SIG-M5 (cell line): ENCODE results near the gene LATS2.
A peak's percentile ranks its signal among the peaks of the same experiment; 100 is the strongest.

Experiments used
- DNase-seq: peaks from one replicate; lab custom pipeline; 2025; lab: John Stamatoyannopoulos, UW

The LATS2 gene

GRCh38 chr13:21015284-21015683 lies 46.1 kb downstream of the LATS2 start:
- no peak for DNase-seq

DNA sequence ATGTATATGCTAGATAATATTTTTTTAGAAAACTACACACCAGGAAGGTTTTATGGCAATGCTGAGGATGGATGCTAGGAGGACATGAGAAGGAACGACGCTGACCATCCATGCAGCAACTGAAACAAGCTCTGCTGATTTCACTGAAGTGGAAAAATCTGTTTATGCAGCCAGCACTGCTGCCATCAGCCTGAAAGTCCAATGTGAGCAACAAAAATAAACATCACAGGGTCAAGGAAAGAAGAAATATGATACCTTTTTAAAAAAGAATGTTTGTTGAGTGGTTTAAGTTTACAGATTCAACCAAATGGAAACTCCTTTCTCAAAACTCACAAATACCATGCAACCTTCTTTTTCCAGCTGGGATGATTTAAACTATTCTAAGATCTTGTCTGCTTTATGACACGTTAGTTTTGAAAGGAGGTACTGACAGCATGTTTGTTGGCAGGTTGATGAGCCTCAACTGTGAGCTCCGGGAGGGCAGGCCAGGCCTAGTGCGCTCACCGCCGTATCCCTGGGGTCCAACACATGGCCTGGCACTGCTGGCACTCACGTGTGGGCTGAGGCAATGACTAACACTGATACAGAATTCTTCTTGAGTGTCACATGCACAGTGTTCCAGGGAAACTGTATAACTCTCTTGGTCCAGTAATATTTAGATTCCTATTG lies 46.8 kb downstream of the LATS2 start:
- DNase-seq = no peak

- no peak for DNase-seq
Observed at GRCh38 chr13:21014139-21014501, 47.3 kb downstream of the LATS2 start.

GRCh38 chr13:21013682-21014038 lies 47.7 kb downstream of the LATS2 start:
- no peak for DNase-seq

- no peak for DNase-seq
Observed at GRCh38 chr13:21012841-21013681, 48.3 kb downstream of the LATS2 start.

DNA sequence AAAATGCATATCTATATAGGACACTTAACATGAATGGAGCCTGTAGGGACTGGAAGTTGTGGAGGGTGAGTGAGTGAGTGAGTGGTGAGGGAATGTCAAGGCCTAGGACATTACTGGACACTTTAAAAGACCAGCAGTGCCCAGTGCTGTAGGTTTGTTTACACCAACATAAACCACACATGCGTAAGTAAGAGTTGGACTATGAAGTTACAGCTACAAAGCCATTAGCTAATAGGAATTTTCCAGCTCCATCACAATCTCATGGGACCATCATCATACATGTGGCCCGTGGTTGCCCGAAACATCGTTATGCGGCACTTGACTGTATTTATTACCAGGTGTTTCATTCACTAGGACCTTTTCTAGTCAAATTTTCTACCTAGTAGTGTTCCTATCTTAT lies 49.2 kb downstream of the LATS2 start:
- no peak for DNase-seq

DNA sequence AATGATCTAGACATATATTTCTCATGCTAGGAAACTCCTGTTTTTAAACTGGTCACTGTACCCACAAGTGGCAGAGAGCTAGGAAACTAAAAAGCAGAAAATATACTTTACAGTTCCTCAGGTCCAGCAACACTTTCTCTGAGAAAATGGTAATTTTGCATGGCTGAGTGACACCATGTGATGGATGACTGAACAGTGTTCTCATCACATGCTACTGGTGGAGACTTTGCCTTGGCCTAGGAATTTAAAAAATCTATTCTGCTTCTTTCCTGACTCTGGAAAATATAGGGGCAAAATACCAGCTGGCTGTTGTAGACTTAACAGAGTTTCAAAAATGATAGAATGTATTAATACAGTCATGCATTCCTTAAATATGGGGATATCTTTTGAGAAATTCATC lies 50.0 kb downstream of the LATS2 start:
- DNase-seq = no peak

GRCh38 chr13:21010621-21011020 lies 50.8 kb downstream of the LATS2 start:
- no peak for DNase-seq

DNA sequence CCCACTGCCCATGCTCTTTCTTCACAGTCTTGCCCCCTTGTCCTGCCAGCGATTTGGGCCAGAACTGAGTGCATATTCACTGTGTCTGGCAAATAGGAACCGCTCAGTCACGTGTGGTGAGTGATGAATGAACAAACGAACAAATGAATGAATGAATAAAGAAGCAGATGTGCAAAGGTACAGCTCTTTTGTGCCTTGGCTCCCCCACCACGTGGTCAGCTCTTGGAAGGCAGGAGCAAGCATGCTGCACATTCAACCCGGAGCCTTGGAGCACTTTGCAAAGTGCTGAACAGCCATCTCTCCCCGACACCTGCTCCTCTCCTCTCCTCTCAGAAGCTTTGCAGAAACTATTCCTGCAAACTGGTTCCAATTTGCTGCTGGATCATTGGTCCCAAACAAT lies 52.4 kb downstream of the LATS2 start:
- DNase-seq = no peak

- no peak for DNase-seq
Observed at GRCh38 chr13:21008026-21008425, 53.4 kb downstream of the LATS2 start.

DNA sequence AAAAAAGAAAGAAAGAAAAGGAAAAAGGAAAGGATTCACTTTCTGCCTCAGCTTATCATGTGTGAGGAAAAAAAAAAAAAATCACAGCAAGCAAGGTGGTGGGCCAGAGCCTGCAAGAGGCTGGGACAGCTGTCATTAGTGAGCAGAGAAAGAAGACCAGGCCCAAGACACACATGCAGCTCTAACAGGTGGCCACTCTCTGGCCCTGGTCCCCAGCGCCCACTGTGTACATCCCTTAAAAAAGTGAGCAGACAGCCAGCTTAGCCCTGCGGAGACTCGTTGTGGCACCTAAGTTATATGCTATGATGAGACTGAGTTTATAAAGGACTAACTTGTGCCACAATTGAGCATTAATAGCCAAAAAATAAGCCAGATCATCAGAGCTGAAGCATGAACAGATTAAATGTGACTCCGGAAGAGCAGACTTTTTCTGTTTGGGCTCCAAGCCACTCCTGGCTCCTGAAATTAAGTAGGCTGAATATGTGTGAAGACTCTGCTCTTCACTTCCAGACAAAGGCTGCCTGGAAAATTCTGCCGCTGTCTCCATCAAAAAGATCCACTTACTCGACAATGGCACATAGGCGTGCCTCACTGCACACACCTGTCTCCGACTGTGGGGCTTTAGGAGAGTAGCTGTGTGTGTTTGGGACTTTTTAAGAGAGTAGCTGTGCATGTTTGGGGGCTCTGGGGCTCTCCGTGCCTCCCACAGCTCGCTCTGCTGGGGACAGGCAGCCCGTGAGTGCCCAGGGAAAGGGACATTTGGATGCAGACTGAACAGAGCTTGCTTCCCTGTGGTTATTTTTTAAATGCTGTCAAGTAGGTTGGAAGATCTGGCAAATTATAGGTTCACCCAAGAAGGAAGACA lies 55.0 kb downstream of the LATS2 start:
- DNase-seq = no peak

GRCh38 chr13:21005193-21005592 lies 56.2 kb downstream of the LATS2 start:
- DNase-seq = no peak

DNA sequence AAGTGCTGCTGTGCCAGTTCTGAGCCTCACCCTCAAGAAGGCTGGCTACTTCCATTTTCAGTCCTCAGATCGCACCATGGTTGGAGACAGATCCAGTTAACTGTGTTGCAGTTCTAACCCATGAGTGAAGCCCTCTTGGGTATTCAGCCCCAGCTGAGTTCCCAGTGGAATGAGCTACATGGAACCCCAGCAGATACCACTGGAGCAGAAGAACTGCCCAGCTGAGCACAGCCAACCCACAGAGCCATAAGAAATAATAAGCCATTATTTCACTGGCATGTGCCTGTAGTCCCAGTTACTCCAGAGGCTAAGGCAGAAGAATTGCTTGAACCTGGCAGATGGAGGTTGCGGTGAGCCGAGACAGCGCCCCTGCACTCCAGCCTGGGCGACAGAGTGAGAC lies 59.9 kb downstream of the LATS2 start:
- no peak for DNase-seq

DNA sequence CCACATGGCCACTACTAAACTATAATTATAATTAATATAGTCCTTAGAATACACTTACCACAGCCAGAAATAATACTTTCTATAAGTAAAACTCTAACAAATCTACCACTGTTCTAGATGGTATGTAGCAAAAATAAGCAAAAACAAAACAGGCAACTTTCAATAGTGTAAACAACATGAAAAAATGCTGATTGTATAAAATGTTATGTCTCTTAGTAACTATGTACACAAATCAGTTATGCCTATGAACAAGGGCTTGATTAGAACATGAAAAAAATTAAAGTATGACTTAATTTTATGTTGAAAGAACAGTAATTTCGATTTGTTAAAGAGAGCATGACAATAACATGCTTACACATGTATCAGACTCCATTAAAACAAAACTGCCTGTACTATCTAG lies 60.7 kb downstream of the LATS2 start:
- DNase-seq = no peak

DNA sequence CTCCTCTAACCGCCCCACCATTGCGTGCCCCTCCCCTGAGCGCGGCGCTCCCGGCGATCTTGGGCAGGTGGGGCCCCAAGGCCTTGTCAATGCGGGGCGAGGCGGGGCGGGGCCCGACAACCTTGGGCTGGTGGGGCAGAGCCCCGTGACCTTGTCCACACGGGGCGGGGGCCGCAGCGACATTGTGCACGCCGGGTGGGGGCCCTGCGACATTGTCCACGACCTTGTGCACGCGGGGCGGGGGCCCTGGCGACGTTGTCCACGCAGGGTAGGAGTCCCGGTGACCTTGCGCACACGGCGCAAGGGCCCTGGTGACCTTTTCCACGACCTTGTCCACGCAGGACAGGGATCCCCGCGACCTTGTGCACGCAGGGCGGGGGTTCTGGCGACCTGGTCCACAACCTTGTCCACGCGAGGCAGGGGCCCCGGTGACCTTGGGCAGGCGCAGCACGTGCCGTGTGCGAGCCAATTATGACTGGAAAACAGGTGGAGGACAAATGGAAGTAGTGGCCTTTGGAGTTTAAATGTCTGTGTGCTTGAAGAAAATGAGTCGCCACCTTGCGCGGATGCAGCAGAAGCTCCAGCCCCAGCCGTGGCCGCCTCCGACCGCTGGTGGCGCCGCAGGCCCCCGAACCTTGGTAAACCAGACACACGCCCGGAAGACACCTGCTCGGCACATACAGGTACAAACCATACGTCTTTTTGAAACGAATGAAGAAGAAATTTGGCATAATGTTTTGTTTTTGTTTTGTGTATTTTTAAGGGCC lies 62.6 kb downstream of the LATS2 start:
- DNase-seq = no peak

- no peak for DNase-seq
Observed at GRCh38 chr13:20997301-20998161, 63.9 kb downstream of the LATS2 start.

DNA sequence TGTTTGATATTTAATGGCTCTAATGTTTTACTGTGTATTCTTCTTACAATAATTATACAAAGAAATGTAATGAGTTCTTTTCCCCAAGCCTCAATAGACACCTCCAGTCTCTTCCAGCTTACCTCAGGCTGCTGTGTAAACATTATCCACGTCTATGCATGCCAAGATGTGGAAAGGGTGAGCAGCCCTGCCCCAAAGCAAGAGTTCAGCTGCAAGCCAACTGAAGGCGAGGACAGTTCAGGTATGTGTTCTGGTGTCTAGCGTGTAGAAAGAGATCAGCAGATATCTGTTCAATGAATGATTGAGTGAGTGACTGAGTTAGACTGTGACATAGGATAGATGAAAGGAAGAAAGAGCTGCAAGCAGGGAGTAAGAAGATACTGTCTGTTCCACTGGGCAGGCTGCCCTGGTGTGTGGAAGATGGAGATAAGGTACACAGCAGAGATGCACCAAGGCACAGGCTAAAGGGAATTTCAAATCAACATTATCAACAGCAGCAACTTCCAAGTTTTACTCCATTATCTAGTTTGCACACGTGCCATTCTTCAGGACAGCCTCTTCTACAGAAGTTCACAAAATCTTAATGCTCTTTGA lies 66.0 kb downstream of the LATS2 start:
- no peak for DNase-seq

GRCh38 chr13:20994441-20994821 lies 67.0 kb downstream of the LATS2 start:
- DNase-seq = no peak

DNA sequence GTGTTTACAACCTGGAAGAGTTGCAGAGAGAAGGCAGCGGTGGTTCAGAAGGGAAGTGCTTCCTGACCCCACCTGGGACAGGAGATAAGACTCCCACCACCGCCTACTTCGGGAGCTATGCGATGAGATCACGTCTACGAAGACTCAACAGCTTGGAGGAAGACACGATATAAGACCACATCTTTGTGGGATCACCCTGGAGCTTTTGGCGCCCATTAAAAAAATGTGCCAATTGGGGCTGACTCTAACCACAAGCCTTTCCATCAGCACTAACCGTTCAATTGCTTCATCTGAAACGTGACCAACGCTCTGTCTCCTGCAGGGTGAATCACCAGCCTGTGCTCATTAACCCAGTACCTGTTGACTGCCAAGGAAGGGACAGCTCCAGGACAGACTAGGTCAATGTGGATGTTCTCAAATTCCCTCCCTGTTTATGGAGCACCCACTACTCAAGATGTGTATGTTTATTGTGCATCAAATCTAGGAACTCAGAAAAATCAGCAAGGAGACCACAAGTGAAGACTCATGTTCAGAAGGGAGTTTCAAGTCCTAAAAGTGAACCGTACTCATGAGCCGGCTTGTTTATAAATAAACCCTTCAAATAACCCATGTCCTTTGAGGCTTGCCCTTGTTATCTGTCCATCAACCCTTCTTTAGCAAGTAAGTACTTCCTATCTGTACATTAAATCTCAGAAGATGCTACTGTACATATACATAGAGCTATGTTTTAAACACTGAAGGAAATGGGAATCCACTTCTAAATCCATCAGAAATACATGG lies 67.5 kb downstream of the LATS2 start:
- DNase-seq = peak; percentile 84

- DNase-seq = no peak
Observed at GRCh38 chr13:20993211-20993610, 68.2 kb downstream of the LATS2 start.
